NB4 (cell line): Measurements from ENCODE around the gene SMAD7.

Source experiments
- DNase-seq: peaks from one replicate; pipeline ENCODE4 v3.0.0; 2010; ENCODE audit warnings: low read depth
- H3K4me3 ChIP-seq: one replicate; pipeline ENCODE4 v1.5.1; 2011; ENCODE audit warnings: mild to moderate bottlenecking, low read depth, low read length, moderate library complexity
- MYC ChIP-seq: IDR thresholded peaks from 2 replicates; pipeline ENCODE4 v1.6.1; 2011; ENCODE audit warnings: low read depth, low read length
- POLR2A ChIP-seq: IDR thresholded peaks from 2 replicates; pipeline ENCODE4 v1.6.1; 2011; ENCODE audit warnings: mild to moderate bottlenecking; ENCODE audit not compliant: insufficient read length; ENCODE audit errors: extremely low read depth
- TF ChIP-seq, protein P1 (sequence below): IDR thresholded peaks from 2 replicates; pipeline ENCODE4 v1.6.1; 2011; ENCODE audit warnings: low read depth, low read length
- TF ChIP-seq, protein P2 (sequence below): IDR thresholded peaks from one replicate; pipeline ENCODE4 v1.5.1; 2012; ENCODE audit warnings: low read depth, low read length

SMAD7 gene

DNA sequence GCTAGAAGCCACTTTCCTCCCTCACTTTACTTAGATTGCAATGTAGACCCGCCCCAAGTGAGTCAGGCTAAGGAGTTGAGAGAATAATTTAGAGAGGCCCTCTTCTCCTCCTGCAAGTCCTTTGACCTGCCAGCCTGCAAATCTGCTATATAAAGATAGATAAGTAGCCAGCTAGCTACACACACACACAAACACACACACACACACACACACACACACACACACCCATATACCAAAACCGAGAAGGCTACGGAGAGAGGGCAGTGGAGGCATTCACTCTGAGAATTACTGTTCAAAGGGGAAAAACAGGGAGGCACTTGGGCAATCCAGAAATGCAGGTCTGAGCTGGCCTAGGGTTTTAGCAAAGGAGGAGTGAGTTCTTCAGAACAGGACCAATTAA, 23.0 kb upstream of the SMAD7 start:
- TF ChIP-seq, protein P1, sequence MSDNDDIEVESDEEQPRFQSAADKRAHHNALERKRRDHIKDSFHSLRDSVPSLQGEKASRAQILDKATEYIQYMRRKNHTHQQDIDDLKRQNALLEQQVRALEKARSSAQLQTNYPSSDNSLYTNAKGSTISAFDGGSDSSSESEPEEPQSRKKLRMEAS: no peak
- TF ChIP-seq MYC: no peak
- no peak for TF ChIP-seq POLR2A
- TF ChIP-seq, protein P2, sequence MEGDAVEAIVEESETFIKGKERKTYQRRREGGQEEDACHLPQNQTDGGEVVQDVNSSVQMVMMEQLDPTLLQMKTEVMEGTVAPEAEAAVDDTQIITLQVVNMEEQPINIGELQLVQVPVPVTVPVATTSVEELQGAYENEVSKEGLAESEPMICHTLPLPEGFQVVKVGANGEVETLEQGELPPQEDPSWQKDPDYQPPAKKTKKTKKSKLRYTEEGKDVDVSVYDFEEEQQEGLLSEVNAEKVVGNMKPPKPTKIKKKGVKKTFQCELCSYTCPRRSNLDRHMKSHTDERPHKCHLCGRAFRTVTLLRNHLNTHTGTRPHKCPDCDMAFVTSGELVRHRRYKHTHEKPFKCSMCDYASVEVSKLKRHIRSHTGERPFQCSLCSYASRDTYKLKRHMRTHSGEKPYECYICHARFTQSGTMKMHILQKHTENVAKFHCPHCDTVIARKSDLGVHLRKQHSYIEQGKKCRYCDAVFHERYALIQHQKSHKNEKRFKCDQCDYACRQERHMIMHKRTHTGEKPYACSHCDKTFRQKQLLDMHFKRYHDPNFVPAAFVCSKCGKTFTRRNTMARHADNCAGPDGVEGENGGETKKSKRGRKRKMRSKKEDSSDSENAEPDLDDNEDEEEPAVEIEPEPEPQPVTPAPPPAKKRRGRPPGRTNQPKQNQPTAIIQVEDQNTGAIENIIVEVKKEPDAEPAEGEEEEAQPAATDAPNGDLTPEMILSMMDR: no peak
- H3K4me3 ChIP-seq: no peak overlapping the region
- no peak for DNase-seq

DNA sequence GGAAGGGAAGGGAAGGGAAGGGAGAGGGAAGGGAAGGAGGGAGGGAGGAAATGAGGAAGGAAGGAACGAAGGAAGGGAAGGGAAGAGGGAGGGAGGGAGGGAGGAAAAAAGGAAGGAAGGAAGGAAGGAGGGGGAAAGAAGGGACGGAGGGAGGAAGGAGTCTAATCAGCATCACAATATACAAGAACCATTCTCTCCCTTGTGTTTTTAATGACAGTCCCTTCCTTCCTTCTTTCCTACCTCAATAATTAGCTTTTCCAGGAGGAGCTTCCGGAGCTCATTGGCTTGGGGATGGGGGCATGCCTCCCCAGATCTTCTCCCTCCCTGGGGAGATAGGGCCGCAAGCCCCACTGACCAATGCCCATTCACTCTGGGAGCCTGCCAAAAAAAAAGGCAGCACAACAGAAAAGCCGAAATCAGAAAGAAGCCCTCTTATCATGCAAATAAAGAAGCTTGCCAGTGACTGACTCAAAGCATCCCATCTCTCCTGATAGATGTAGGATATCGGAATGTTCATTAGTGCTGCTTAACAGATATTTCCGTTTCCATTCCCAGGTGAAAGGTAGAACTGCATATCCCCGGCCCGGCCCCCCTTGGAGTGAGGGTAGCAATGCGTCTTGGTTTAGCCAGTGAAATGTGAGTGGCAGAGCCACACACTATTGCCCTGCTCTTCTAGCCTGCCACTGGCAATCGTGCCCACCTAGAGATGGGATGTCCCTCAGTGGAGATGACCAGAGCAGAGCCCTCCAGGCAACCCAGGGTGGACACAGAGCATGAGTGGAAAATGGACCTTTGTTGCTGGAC, 17.8 kb upstream of the SMAD7 start:
- DNase-seq: no peak
- no peak overlapping the region for H3K4me3 ChIP-seq
- TF ChIP-seq POLR2A (no peak), MYC (no peak)
- TF ChIP-seq, protein P2: no peak
- TF ChIP-seq, protein P1: no peak

DNA sequence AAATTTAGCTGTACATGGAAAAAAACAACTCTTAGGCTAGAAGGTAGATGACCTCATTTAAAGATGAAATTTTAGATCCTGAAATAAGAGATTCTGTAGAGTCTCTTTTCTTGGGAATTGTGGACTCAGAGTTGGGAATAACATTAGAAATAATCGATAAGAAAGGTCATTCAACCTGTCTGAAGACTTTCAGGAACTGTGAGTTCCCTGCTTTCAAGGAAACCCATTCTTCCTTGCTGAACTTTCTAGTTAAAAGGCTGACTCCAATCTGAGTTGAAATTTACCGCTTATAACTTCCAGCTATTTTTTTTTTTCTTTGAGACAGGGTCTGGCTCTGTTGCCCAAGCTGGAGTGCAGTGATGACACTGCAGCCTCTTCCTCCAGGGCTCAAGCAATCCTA, 16.8 kb upstream of the SMAD7 start:
- no peak for DNase-seq
- TF ChIP-seq, protein P1: no peak
- no peak for TF ChIP-seq POLR2A
- TF ChIP-seq, protein P2: no peak
- no peak for TF ChIP-seq MYC
- no peak overlapping the region for H3K4me3 ChIP-seq

DNA sequence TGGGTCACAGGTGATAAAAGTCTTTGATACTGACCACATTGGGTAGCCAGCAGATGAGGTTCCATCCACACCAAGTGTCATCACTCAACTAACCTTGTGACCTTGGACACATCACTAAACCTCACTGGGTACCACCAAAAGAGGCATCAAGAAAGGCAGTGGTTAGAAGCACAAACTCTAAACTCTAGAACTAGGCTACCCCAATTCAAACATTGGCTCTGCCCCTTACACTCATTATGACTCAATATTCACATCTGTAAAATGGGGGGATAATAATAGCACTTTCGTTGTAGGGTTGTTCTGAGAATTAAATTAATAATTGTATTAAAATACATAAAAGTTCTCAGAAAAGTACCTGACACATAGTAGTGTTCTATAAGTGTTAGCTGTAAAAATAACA, 15.8 kb upstream of the SMAD7 start:
- DNase-seq: no peak
- H3K4me3 ChIP-seq: no peak overlapping the region
- TF ChIP-seq, protein P2: no peak
- TF ChIP-seq, protein P1: no peak
- TF ChIP-seq MYC (no peak), POLR2A (no peak)

DNA sequence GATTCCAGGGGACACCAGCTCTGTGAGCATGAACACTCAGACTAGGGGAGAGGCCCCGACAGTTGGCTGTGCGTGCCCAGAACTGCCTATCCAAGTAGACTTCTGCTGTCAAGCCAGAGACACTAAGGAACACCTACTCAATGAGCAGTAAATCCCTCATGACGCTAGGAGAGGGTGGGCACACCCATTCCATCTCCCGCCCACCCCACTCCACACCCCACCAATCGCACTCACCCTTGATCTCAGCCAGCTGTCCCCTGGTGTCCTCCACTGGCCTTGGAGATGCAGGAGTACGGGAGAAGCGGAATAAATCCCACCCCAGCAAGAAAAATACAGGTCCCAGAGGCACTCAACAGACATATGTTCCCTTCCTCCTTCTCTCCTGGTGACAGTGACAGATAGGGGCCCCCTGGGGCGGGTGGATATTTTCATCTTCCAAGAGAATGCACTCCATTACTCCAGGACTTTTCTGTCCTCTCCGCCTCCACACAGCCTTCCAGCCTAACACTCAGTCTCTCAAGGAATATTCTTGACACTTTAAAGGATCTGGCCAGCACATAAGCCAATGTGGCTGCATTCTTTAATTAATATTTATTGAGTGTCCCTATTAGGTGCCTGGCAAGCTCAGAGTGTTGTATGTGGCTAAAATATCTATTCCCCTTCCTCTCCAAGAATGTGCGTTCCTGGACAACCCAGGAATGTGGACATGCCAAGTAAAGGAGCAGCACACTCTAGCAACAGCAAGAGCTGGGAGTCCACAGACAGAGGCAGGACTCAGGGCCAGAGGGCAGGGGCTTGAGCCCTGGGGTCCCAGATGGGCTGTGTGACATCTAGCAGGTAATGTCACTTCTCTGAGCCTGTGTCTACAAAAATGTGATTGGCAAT, 13.1 kb upstream of the SMAD7 start:
- DNase-seq: no peak
- H3K4me3 ChIP-seq: no peak overlapping the region
- TF ChIP-seq MYC (no peak), POLR2A (no peak)
- TF ChIP-seq, protein P1: no peak
- TF ChIP-seq, protein P2: no peak
